Skeletal muscle satellite cell (primary cell): ENCODE measurements around the gene PTPN14.

Experiments
- H3K27me3 ChIP-seq: 2 replicates; pipeline ENCODE4 v1.7.0; 2013; ENCODE audit warnings: low read length; ENCODE audit not compliant: control insufficient read depth, insufficient read depth
- H3K36me3 ChIP-seq: 2 replicates; pipeline ENCODE4 v1.7.0; 2013; ENCODE audit warnings: mild to moderate bottlenecking, control low read depth, low read length; ENCODE audit not compliant: insufficient read depth
- H3K4me1 ChIP-seq: 2 replicates; pipeline ENCODE4 v1.7.0; 2013; ENCODE audit warnings: low read length; ENCODE audit not compliant: control insufficient read depth, insufficient read depth
- H3K4me2 ChIP-seq: 2 replicates; pipeline ENCODE4 v1.7.0; 2013; ENCODE audit warnings: mild to moderate bottlenecking, low read length
- H3K4me3 ChIP-seq: 2 replicates; pipeline ENCODE4 v1.7.0; 2013; ENCODE audit warnings: low read length
- H3K9ac ChIP-seq: 2 replicates; pipeline ENCODE4 v1.7.0; 2013; ENCODE audit warnings: mild to moderate bottlenecking, low read depth, low read length, moderate library complexity
- H3K9me3 ChIP-seq: replicated peaks from 2 replicates; pipeline ENCODE4 v1.7.0; 2013; ENCODE audit warnings: mild to moderate bottlenecking, control low read depth, low read length

The PTPN14 gene

DNA sequence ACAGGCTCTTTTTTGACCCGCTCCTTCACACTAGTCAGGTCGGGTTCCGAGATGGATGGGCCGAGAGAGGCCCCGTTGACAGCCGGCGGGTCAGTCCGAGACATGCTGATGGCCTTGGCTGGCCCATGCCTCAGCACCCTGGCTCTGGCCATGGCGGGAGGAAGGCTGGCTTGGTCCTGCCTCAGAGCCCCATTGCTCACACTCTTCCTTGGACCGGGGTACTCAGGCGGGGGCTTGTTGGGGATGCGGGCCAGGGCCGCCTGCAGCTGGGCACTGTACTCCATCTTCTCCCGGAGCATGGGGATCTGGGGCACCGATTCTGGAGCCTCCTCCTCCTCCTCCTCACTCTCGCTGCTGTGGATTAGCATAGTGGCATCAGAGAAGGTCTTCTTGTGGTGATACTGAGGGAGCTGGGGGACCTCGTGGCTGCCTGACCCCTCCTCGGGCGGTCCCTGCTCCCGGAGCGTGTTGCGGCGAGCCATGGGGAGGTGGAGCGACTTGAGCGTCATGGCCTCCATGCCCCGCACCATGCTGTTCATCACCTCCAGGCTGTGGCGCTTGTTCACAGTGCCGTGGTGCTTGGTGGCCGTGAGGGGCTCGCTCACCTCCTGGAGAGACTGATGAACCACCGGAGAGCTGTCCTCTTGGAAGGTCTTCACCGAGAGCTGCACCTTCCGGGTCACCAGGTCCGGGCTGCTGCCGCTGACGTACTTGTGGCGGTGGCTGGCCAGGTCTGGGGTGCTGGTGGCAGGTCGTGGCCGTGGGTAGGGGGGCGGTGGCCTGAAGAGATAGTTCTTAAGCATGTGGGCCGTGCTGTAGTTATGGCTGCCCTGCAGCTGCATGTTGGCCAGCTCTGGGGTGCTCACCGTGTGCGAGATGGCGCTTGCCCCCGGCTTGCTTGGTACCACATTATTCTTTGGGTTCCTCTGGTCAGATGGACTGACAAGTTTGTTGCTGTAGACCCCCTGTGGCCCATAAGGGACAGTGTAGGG is 167.7 kb downstream of the PTPN14 start:
- Histone ChIP-seq H3K4me3 (no peak overlapping the region), H3K9me3 (no peaks in the 10 kb centered on the region), H3K4me2 (no peak overlapping the region), H3K9ac (no peak overlapping the region), H3K27me3 (no peaks in the 10 kb centered on the region), H3K4me1 (peaks cover 14% of the 10 kb centered on the region), H3K36me3 (peaks cover 84% of the 10 kb centered on the region)

- Histone ChIP-seq H3K36me3 (peaks cover 87% of the 10 kb centered on the region), H3K4me2 (no peak overlapping the region)
Measured at GRCh38 chr1:214380986-214381695, 170.3 kb downstream of the PTPN14 start.

DNA sequence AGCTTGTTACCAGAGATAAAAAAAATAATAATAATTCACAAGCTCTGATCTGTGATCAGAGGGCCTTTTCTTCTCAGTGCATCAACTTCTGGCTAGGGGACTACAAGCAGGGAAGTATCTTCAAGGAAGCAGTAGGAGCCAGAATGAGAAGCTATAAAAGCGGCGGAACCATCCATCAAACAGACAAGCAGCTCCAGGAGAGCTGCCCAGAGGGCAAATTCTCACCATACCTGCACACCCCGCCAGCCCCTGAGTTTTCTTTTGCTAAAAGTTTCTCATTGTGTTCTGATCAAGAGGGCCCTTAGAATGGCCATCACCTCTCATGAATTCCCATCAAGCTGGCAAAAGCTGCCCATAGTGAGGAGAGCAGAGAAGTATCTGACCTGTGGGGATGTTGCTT is 171.0 kb downstream of the PTPN14 start:
- no peak overlapping the region for H3K9ac ChIP-seq
- H3K36me3 ChIP-seq: peaks cover 88% of the 10 kb centered on the region
- H3K9me3 ChIP-seq: no peaks in the 10 kb centered on the region
- H3K4me1 ChIP-seq: no peaks in the 10 kb centered on the region
- no peaks in the 10 kb centered on the region for H3K27me3 ChIP-seq
- no peak overlapping the region for H3K4me2 ChIP-seq
- H3K4me3 ChIP-seq: no peak overlapping the region

More at GRCh38 chr1:214380986-214381695, 170.3 kb downstream of the PTPN14 start:
- no peak overlapping the region for H3K9ac ChIP-seq
- no peak overlapping the region for H3K4me3 ChIP-seq
- H3K27me3 ChIP-seq: no peaks in the 10 kb centered on the region
- H3K9me3 ChIP-seq: no peaks in the 10 kb centered on the region
- H3K4me1 ChIP-seq: peaks cover 1% of the 10 kb centered on the region

DNA sequence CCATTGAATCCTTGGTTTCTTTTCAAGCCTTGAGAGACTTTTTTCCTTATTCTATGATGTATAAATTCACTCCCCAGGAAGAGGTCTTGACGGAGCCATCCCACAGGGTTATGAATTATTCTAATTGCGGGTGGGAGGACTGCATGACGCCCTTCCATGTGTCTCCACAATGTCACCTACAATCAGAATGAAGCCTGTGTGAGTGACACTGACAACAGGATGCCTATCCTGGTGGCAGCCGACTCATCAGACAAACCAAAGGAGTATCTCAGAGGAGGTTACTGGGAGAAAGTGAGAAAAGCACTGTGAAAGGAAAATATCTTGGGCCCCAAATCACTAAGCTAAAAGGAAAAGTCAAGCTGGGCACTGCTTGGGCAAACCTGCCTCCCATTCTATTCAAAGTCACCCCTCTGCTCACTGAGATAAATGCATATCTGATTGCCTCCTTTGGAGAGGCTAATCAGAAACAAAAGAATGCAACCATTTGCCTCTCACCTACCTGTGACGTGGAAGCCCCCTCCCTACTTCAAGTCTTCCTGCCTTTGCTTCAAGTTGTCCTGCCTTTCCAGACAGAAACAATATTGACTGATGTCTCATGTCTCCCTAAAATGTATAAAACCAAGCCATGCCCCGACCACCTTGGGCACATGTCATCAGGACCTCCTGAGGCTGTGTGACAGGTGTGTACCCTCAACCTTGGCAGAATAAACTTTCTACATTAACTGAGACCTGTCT is 172.0 kb downstream of the PTPN14 start:
- H3K9me3 ChIP-seq: no peaks in the 10 kb centered on the region
- H3K4me1 ChIP-seq: no peaks in the 10 kb centered on the region
- H3K36me3 ChIP-seq: peaks cover 90% of the 10 kb centered on the region
- H3K9ac ChIP-seq: no peak overlapping the region
- H3K4me3 ChIP-seq: no peak overlapping the region
- no peaks in the 10 kb centered on the region for H3K27me3 ChIP-seq
- no peak overlapping the region for H3K4me2 ChIP-seq

DNA sequence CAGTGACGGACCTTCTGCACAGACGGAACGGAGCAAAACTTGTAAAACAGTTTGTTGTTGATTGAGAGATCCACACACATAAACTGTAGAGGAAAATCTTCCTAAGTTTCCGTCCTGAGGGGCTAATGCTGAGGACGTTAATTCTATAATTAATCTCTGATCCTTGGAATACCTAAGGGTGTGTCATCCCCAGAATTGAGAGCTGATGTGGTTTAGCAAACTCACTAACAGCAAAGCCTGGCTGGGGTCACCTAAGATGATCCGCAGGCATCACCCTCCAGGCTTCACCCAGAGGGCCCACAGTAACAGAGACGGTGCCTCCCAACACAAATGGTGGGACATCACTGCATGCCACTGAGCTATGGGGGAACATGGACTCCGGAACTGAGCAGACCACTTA is 172.9 kb downstream of the PTPN14 start:
- no peak overlapping the region for H3K4me2 ChIP-seq
- no peaks in the 10 kb centered on the region for H3K4me1 ChIP-seq
- no peak overlapping the region for H3K9ac ChIP-seq
- H3K4me3 ChIP-seq: no peak overlapping the region
- peaks cover 90% of the 10 kb centered on the region for H3K36me3 ChIP-seq
- no peaks in the 10 kb centered on the region for H3K27me3 ChIP-seq
- no peaks in the 10 kb centered on the region for H3K9me3 ChIP-seq

GRCh38 chr1:214377886-214378285 is 173.5 kb downstream of the PTPN14 start:
- H3K9ac ChIP-seq: no peak overlapping the region
- H3K4me1 ChIP-seq: no peaks in the 10 kb centered on the region
- no peak overlapping the region for H3K4me3 ChIP-seq

GRCh38 chr1:214377485-214377884 is 173.9 kb downstream of the PTPN14 start:
- Histone ChIP-seq H3K4me1 (peaks cover 2% of the 10 kb centered on the region), H3K36me3 (peaks cover 85% of the 10 kb centered on the region)

More at GRCh38 chr1:214377886-214378285, 173.5 kb downstream of the PTPN14 start:
- no peaks in the 10 kb centered on the region for H3K27me3 ChIP-seq
- no peak overlapping the region for H3K4me2 ChIP-seq
- H3K9me3 ChIP-seq: no peaks in the 10 kb centered on the region
- H3K36me3 ChIP-seq: peaks cover 86% of the 10 kb centered on the region

DNA sequence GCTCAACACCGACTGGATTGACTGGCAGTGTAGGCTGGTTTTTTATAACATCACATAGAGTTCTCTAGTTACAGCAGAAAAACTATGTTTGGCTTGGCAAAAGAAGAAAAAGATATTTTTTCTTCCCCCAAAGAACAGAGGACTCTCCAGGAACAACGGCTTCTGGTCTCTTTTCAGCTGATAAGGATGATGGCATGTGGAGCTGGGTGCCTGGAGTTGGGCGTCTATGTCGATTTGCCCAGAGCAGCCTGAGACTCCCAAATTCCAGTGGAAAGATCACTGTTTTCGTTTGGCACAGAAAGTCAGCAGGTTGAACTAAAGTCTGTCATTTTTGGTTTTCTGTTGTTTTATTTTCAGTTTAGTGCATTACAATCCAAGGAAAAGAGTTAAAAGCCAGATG is 179.3 kb downstream of the PTPN14 start:
- Histone ChIP-seq H3K4me3 (no peak overlapping the region), H3K36me3 (peaks cover 87% of the 10 kb centered on the region), H3K9me3 (no peaks in the 10 kb centered on the region), H3K27me3 (no peaks in the 10 kb centered on the region), H3K9ac (no peak overlapping the region), H3K4me1 (peaks cover 7% of the 10 kb centered on the region), H3K4me2 (no peak overlapping the region)

More at GRCh38 chr1:214377485-214377884, 173.9 kb downstream of the PTPN14 start:
- Histone ChIP-seq H3K9ac (no peak overlapping the region), H3K27me3 (no peaks in the 10 kb centered on the region), H3K4me2 (no peak overlapping the region), H3K4me3 (no peak overlapping the region), H3K9me3 (no peaks in the 10 kb centered on the region)

GRCh38 chr1:214370615-214371014 is 180.8 kb downstream of the PTPN14 start:
- Histone ChIP-seq H3K9me3 (no peaks in the 10 kb centered on the region), H3K27me3 (no peaks in the 10 kb centered on the region), H3K9ac (no peak overlapping the region), H3K4me3 (no peak overlapping the region), H3K36me3 (peaks cover 74% of the 10 kb centered on the region), H3K4me2 (no peak overlapping the region), H3K4me1 (peaks cover 7% of the 10 kb centered on the region)

GRCh38 chr1:214369364-214369763 is 182.0 kb downstream of the PTPN14 start:
- no peaks in the 10 kb centered on the region for H3K9me3 ChIP-seq
- peaks cover 16% of the 10 kb centered on the region for H3K4me1 ChIP-seq
- no peaks in the 10 kb centered on the region for H3K27me3 ChIP-seq
- H3K9ac ChIP-seq: no peak overlapping the region
- H3K36me3 ChIP-seq: peaks cover 70% of the 10 kb centered on the region
- no peak overlapping the region for H3K4me2 ChIP-seq
- no peak overlapping the region for H3K4me3 ChIP-seq

DNA sequence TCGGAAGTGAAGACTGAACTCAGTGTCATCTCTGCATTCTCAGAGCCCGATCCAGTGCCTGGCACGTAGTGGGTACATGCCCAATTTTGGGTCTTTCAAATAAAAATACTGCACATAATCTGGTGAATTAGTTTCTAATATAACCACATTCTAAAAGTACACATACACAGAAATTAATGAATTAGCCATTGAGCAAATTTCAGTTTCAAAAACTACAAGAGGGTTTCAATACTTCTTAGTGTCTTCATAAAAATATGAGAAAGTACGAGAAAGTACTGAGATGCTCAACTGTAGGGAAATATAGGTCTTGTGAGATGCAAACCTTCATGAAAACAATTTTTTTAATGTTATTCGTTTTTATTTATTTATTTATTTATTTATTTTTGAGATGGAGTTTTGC is 183.6 kb downstream of the PTPN14 start:
- H3K4me3 ChIP-seq: no peak overlapping the region
- H3K4me1 ChIP-seq: peaks cover 31% of the 10 kb centered on the region
- no peaks in the 10 kb centered on the region for H3K27me3 ChIP-seq
- no peak overlapping the region for H3K4me2 ChIP-seq
- H3K9me3 ChIP-seq: no peaks in the 10 kb centered on the region
- peaks cover 67% of the 10 kb centered on the region for H3K36me3 ChIP-seq
- no peak overlapping the region for H3K9ac ChIP-seq
